ENCODE data around the gene MARCHF7. TPM values are rescaled to one million over a fixed set of nuclear protein-coding genes. Genes with fewer than 3 reads are reported as not detected.
A peak's percentile ranks its signal among the peaks of the same experiment; 100 is the strongest.

The MARCHF7 gene
- total RNA-seq, 1 donor from 2014 or later: 92.8 TPM

GRCh38 chr2:159683817-159684216 is 28.5 kb upstream of the MARCHF7 start:
- Mint-ChIP-seq H3K27ac (ENCODE audit: unreplicated experiment) (peak overlapping the region; percentile 25), H3K4me1 (ENCODE audit: unreplicated experiment) (peaks cover 14% of the 10 kb centered on the region), H3K4me3 (ENCODE audit: unreplicated experiment) (no peak overlapping the region), H3K9me3 (ENCODE audit: unreplicated experiment) (no peaks in the 10 kb centered on the region), H3K36me3 (ENCODE audit: unreplicated experiment) (no peaks in the 10 kb centered on the region), H3K27me3 (ENCODE audit: unreplicated experiment) (no peaks in the 10 kb centered on the region)
- DNase-seq (ENCODE audit: extremely low spot score, unreplicated experiment): no peak
- no peak for TF ChIP-seq CTCF (IDR thresholded peaks at IDR 0.05)

GRCh38 chr2:159684796-159685195 is 27.5 kb upstream of the MARCHF7 start:
- Mint-ChIP-seq H3K4me3 (ENCODE audit: unreplicated experiment) (no peak overlapping the region), H3K4me1 (ENCODE audit: unreplicated experiment) (peaks cover 14% of the 10 kb centered on the region), H3K9me3 (ENCODE audit: unreplicated experiment) (no peaks in the 10 kb centered on the region), H3K27ac (ENCODE audit: unreplicated experiment) (no peak overlapping the region), H3K27me3 (ENCODE audit: unreplicated experiment) (no peaks in the 10 kb centered on the region), H3K36me3 (ENCODE audit: unreplicated experiment) (no peaks in the 10 kb centered on the region)
- no peak for TF ChIP-seq CTCF (IDR thresholded peaks at IDR 0.05)
- DNase-seq (ENCODE audit: extremely low spot score, unreplicated experiment): no peak

GRCh38 chr2:159694500-159695040 is 17.7 kb upstream of the MARCHF7 start:
- TF ChIP-seq CTCF (IDR thresholded peaks at IDR 0.05): no peak
- H3K36me3 Mint-ChIP-seq (ENCODE audit: unreplicated experiment): peaks cover 14% of the 10 kb centered on the region
- peaks cover 7% of the 10 kb centered on the region for H3K9me3 Mint-ChIP-seq (ENCODE audit: unreplicated experiment)
- H3K4me1 Mint-ChIP-seq (ENCODE audit: unreplicated experiment): no peaks in the 10 kb centered on the region
- no peak overlapping the region for H3K27ac Mint-ChIP-seq (ENCODE audit: unreplicated experiment)
- no peaks in the 10 kb centered on the region for H3K27me3 Mint-ChIP-seq (ENCODE audit: unreplicated experiment)
- no peak for DNase-seq (ENCODE audit: extremely low spot score, unreplicated experiment)
- H3K4me3 Mint-ChIP-seq (ENCODE audit: unreplicated experiment): no peak overlapping the region

- Mint-ChIP-seq H3K36me3 (ENCODE audit: unreplicated experiment) (peaks cover 16% of the 10 kb centered on the region), H3K27ac (ENCODE audit: unreplicated experiment) (no peak overlapping the region), H3K4me3 (ENCODE audit: unreplicated experiment) (no peak overlapping the region), H3K4me1 (ENCODE audit: unreplicated experiment) (no peaks in the 10 kb centered on the region), H3K27me3 (ENCODE audit: unreplicated experiment) (no peaks in the 10 kb centered on the region), H3K9me3 (ENCODE audit: unreplicated experiment) (peaks cover 7% of the 10 kb centered on the region)
- DNase-seq (ENCODE audit: extremely low spot score, unreplicated experiment): no peak
- TF ChIP-seq CTCF (IDR thresholded peaks at IDR 0.05): no peak
Measured at GRCh38 chr2:159695795-159696448, 16.4 kb upstream of the MARCHF7 start.

GRCh38 chr2:159703491-159703890 is 8.8 kb upstream of the MARCHF7 start:
- Mint-ChIP-seq H3K4me1 (ENCODE audit: unreplicated experiment) (no peaks in the 10 kb centered on the region), H3K27me3 (ENCODE audit: unreplicated experiment) (no peaks in the 10 kb centered on the region), H3K9me3 (ENCODE audit: unreplicated experiment) (no peaks in the 10 kb centered on the region), H3K27ac (ENCODE audit: unreplicated experiment) (no peak overlapping the region), H3K36me3 (ENCODE audit: unreplicated experiment) (peaks cover 7% of the 10 kb centered on the region), H3K4me3 (ENCODE audit: unreplicated experiment) (no peak overlapping the region)
- no peak for DNase-seq (ENCODE audit: extremely low spot score, unreplicated experiment)
- TF ChIP-seq CTCF (IDR thresholded peaks at IDR 0.05): no peak

Measured in osteocyte (in vitro differentiated cells).